ENCODE data around the gene VWA3B.
"Not testable (repeated sequence)": the region's sequence is repeated elsewhere in the genome, so short reads cannot be mapped to it uniquely, and the experiment has no call there.

Gene VWA3B

GRCh38 chr2:98252038-98252773, 165.2 kb downstream of the VWA3B start:
- Mint-ChIP-seq H3K9me3 (peaks cover 21% of the 10 kb centered on the region), H3K36me3 (ENCODE audit: low read depth) (no peaks in the 10 kb centered on the region), H3K4me3 (no peak overlapping the region), H3K27ac (no peak overlapping the region), H3K27me3 (ENCODE audit: low read depth) (peaks cover 3% of the 10 kb centered on the region), H3K4me1 (ENCODE audit: low read depth) (no peaks in the 10 kb centered on the region)

DNA sequence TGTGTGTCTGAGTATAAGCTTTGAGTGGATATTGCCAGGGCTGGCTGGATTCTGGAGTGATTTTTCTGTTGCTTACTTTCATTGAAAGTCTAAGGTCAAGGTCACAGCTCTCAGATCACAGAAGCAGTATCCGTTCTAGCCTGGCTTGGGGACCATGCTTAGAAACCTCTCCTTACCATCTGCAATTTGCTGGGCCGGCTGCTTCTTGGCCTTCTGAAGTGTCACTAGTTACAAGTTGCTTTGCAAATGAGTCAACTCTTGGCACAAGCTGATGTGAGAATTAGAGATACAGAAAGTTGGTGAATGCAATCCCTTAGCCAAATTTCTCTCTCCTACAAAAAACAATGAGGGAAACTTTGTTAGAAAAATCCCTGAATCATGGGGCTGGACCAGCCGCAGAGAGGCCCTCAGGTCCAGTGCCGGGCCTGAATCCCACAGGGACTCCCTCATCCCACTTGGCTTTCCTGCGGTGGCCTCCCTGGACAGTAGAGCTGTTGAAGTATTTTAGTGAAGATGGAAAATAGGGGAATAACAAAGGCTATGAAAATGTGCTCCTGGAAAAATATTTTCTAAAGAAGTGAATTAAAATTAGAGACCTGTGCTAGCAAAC, 166.6 kb downstream of the VWA3B start:
- H3K4me3 Mint-ChIP-seq = no peak overlapping the region
- peaks cover 3% of the 10 kb centered on the region for H3K27me3 Mint-ChIP-seq (ENCODE audit: low read depth)
- H3K27ac Mint-ChIP-seq = no peak overlapping the region
- no peaks in the 10 kb centered on the region for H3K36me3 Mint-ChIP-seq (ENCODE audit: low read depth)
- H3K4me1 Mint-ChIP-seq (ENCODE audit: low read depth) = no peaks in the 10 kb centered on the region
- H3K9me3 Mint-ChIP-seq = peaks cover 10% of the 10 kb centered on the region

- H3K27ac Mint-ChIP-seq = no peak overlapping the region
- H3K36me3 Mint-ChIP-seq (ENCODE audit: low read depth) = no peaks in the 10 kb centered on the region
- H3K27me3 Mint-ChIP-seq (ENCODE audit: low read depth) = peaks cover 12% of the 10 kb centered on the region
- no peaks in the 10 kb centered on the region for H3K4me1 Mint-ChIP-seq (ENCODE audit: low read depth)
- H3K4me3 Mint-ChIP-seq = no peak overlapping the region
- peaks cover under 1% of the 10 kb centered on the region for H3K9me3 Mint-ChIP-seq
These were observed 167.6 kb downstream of the VWA3B start for GRCh38 chr2:98254504-98255059.

- Mint-ChIP-seq H3K27ac (no peak overlapping the region), H3K36me3 (ENCODE audit: low read depth) (no peaks in the 10 kb centered on the region), H3K4me1 (ENCODE audit: low read depth) (no peaks in the 10 kb centered on the region), H3K9me3 (peaks cover 24% of the 10 kb centered on the region), H3K27me3 (ENCODE audit: low read depth) (peaks cover 17% of the 10 kb centered on the region), H3K4me3 (no peak overlapping the region)
These were observed 171.9 kb downstream of the VWA3B start for GRCh38 chr2:98258906-98259305.

DNA sequence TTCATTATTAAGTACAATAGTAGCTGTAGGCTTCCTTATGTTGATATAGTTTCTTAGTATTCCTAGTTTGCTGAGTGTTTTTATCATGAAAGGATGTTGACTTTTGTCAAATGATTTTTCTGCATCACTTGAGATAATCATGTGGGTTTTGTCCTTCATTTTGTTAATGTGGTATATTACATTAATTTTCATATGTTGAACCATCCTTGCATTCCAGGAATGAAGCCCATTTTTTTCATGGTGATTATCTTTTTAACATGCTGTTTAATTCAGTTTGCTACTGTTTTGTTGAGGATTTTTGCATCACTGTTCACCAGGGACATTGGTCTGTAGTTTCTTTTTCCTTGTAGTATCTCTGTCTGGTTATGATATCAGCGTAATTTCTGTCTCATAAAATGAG, 176.4 kb downstream of the VWA3B start:
- H3K27ac Mint-ChIP-seq = no peak overlapping the region
- no peak overlapping the region for H3K4me3 Mint-ChIP-seq
- peaks cover 38% of the 10 kb centered on the region for H3K9me3 Mint-ChIP-seq

DNA sequence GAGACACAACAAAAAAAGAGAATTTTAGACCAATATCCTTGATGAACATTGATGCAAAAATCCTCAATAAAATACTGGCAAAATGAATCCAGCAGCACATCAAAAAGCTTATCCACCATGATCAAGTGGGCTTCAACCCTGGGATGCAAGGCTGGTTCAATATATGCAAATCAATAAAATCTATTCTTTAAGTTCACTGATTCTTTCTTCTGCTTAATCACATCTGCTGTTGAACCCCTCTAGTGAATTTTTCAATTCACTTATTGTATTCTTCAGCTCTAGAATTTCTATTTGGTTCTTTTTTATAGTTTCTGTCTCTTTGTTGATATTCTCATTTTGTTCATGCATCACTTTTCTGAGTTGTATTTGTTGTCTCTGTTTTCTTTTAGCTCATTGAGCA, 181.3 kb downstream of the VWA3B start:
- H3K9me3 Mint-ChIP-seq = peaks cover 29% of the 10 kb centered on the region
- H3K27ac Mint-ChIP-seq; H3K4me1 Mint-ChIP-seq (ENCODE audit: low read depth); H3K4me3 Mint-ChIP-seq; H3K36me3 Mint-ChIP-seq (ENCODE audit: low read depth): not testable (repeated sequence)
- H3K27me3 Mint-ChIP-seq (ENCODE audit: low read depth) = peaks cover 17% of the 10 kb centered on the region

More for the DNA sequence above, 176.4 kb downstream of the VWA3B start:
- Mint-ChIP-seq H3K36me3 (ENCODE audit: low read depth) (no peaks in the 10 kb centered on the region), H3K27me3 (ENCODE audit: low read depth) (peaks cover 20% of the 10 kb centered on the region), H3K4me1 (ENCODE audit: low read depth) (no peaks in the 10 kb centered on the region)

DNA sequence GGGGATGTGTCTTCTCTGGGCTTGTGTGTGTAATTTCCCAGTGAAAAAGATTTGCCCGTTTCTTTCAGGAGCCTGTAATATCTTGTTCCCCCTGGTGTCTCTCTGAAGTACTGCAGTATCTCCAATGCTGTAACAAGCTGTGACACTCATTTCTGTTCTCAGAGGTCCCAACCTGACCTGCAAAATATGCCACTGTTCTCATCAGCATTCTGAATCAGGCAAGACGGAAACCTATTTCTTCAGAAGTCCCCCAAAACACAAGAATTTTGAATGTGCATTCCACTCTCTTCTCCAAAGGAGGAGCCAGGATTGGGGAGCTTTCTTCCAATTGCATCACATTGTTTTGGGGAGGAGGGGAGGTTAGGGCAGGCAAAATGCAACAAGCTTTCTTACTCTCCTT, 182.3 kb downstream of the VWA3B start:
- Mint-ChIP-seq H3K9me3 (peaks cover 18% of the 10 kb centered on the region), H3K4me1 (ENCODE audit: low read depth) (no peaks in the 10 kb centered on the region), H3K27ac (no peak overlapping the region), H3K27me3 (ENCODE audit: low read depth) (peaks cover 14% of the 10 kb centered on the region), H3K36me3 (ENCODE audit: low read depth) (no peaks in the 10 kb centered on the region), H3K4me3 (no peak overlapping the region)

DNA sequence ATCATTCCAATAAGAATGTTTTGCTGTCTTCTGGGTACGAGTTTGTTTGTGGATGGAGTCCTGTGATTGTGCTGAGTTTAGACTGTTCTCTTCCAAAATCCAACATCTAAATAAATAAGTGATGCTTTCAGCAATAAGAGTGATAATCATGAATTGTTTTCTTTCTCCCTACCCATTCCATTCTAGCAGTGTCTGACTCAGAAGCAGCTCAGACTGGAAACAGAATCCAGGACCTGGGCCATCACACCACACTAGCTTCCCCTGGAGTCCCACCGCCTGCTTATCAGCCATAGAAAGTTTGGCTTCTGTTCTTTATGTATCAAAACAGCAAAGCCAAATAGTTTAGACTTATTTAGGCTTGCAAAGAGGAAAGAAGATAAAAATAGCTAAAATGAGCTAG, 182.9 kb downstream of the VWA3B start:
- Mint-ChIP-seq H3K36me3 (ENCODE audit: low read depth) (no peaks in the 10 kb centered on the region), H3K27me3 (ENCODE audit: low read depth) (peaks cover 14% of the 10 kb centered on the region), H3K27ac (no peak overlapping the region), H3K9me3 (peaks cover 13% of the 10 kb centered on the region), H3K4me3 (no peak overlapping the region), H3K4me1 (ENCODE audit: low read depth) (no peaks in the 10 kb centered on the region)

DNA sequence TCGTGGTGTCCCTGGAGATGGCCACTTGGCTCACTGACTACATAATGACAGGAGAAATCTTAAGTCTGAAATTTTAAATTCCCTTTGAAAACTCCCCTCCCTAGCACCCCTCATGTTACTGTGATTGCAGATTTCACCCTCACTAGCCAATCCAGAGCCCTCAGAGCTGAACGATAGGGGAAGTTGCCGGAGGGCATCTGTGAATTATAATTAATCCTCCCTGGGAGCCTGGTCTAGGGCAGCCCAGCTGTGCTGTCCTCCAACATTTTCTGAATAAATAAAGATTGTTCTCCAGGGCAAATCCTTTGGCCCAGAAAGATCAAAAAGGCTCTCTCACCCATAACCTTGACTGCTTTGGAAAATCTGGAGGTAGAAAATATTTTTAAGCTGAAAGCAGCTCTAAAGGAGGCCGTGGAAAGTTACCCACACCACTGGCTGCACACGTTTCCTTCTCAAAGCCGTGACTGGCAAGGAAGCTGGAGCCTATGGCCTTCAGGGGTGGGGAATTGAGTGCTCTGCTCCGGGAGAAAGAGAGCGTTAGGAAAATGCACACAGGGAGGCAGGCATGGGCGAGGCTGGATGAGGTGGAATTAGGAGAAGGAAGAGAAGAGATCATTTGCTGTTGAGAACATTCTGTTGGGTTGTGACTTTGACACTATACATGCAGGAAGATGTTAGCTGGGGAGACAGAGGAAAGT, 190.3 kb downstream of the VWA3B start:
- H3K27ac Mint-ChIP-seq = no peak overlapping the region
- H3K9me3 Mint-ChIP-seq = no peaks in the 10 kb centered on the region
- H3K27me3 Mint-ChIP-seq (ENCODE audit: low read depth) = peaks cover 17% of the 10 kb centered on the region
- H3K4me1 Mint-ChIP-seq (ENCODE audit: low read depth) = no peaks in the 10 kb centered on the region
- H3K36me3 Mint-ChIP-seq (ENCODE audit: low read depth) = no peaks in the 10 kb centered on the region
- no peak overlapping the region for H3K4me3 Mint-ChIP-seq

DNA sequence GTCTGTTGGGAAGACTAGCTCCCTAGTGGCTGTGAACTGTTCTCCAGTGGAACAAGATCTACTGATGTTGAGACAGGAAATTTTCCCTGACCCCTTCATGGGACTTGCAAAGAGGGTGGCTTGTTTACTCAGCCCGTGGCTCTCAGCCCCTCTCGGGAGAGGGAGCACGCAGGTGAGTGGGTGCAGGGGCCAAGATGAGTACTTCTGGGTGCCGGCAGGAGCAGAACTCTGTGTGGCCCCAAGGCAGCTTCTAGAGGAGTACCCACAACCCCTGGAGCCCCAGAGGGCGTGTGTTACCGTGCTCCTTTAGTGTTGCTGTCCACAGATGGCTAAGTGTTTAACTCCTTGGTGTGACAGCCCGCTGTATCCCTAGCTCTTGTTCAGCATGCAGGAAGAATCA, 191.1 kb downstream of the VWA3B start:
- peaks cover 21% of the 10 kb centered on the region for H3K27me3 Mint-ChIP-seq (ENCODE audit: low read depth)
- H3K36me3 Mint-ChIP-seq (ENCODE audit: low read depth) = no peaks in the 10 kb centered on the region

GRCh38 chr2:98280376-98281102, 193.6 kb downstream of the VWA3B start:
- Mint-ChIP-seq H3K27ac (no peak overlapping the region), H3K4me3 (no peak overlapping the region), H3K27me3 (ENCODE audit: low read depth) (peaks cover 21% of the 10 kb centered on the region), H3K36me3 (ENCODE audit: low read depth) (no peaks in the 10 kb centered on the region), H3K4me1 (ENCODE audit: low read depth) (no peaks in the 10 kb centered on the region), H3K9me3 (no peaks in the 10 kb centered on the region)

More for the DNA sequence above, 191.1 kb downstream of the VWA3B start:
- H3K27ac Mint-ChIP-seq = no peak overlapping the region
- no peak overlapping the region for H3K4me3 Mint-ChIP-seq
- H3K4me1 Mint-ChIP-seq (ENCODE audit: low read depth) = no peaks in the 10 kb centered on the region
- no peaks in the 10 kb centered on the region for H3K9me3 Mint-ChIP-seq

DNA sequence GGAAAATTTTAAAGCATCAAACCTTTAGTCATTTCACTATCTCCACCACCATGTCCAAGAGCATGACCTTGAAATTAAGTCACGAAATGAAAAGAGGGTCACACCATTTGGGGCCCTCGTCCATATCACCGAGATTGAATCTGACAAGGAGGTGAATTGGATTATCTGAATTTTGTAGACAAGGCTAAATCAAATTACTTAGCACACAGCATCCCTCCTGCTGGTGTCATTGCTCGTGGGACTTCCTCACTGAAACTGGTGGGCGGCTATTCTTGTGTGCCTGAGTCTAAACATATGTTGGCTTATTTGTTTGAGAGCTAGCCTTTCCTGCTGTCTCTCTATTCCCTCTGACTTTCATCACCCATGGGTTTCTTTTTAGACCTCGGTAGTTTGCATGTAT, 194.6 kb downstream of the VWA3B start:
- Mint-ChIP-seq H3K9me3 (no peaks in the 10 kb centered on the region), H3K27ac (no peak overlapping the region), H3K4me1 (ENCODE audit: low read depth) (no peaks in the 10 kb centered on the region), H3K4me3 (no peak overlapping the region), H3K27me3 (ENCODE audit: low read depth) (peaks cover 25% of the 10 kb centered on the region), H3K36me3 (ENCODE audit: low read depth) (no peaks in the 10 kb centered on the region)

- peaks cover 30% of the 10 kb centered on the region for H3K27me3 Mint-ChIP-seq (ENCODE audit: low read depth)
- H3K4me3 Mint-ChIP-seq = no peak overlapping the region
- no peaks in the 10 kb centered on the region for H3K4me1 Mint-ChIP-seq (ENCODE audit: low read depth)
- no peak overlapping the region for H3K27ac Mint-ChIP-seq
- H3K9me3 Mint-ChIP-seq = no peaks in the 10 kb centered on the region
- H3K36me3 Mint-ChIP-seq (ENCODE audit: low read depth) = no peaks in the 10 kb centered on the region
These were observed 195.1 kb downstream of the VWA3B start for GRCh38 chr2:98282109-98282508.

GRCh38 chr2:98293030-98293429, 206.1 kb downstream of the VWA3B start:
- no peaks in the 10 kb centered on the region for H3K36me3 Mint-ChIP-seq (ENCODE audit: low read depth)
- peaks cover 6% of the 10 kb centered on the region for H3K27me3 Mint-ChIP-seq (ENCODE audit: low read depth)
- H3K4me3 Mint-ChIP-seq = no peak overlapping the region
- no peaks in the 10 kb centered on the region for H3K4me1 Mint-ChIP-seq (ENCODE audit: low read depth)
- peaks cover 25% of the 10 kb centered on the region for H3K9me3 Mint-ChIP-seq
- no peak overlapping the region for H3K27ac Mint-ChIP-seq
